HPDE6-E6E7 (cell line): Measurements from ENCODE around the gene BACH2.

ENCODE experiments used
- DNase-seq: peaks from one replicate; pipeline ENCODE4 v3.0.0; 2011; ENCODE audit warnings: missing footprints; ENCODE audit errors: extremely low spot score

Gene BACH2

DNA sequence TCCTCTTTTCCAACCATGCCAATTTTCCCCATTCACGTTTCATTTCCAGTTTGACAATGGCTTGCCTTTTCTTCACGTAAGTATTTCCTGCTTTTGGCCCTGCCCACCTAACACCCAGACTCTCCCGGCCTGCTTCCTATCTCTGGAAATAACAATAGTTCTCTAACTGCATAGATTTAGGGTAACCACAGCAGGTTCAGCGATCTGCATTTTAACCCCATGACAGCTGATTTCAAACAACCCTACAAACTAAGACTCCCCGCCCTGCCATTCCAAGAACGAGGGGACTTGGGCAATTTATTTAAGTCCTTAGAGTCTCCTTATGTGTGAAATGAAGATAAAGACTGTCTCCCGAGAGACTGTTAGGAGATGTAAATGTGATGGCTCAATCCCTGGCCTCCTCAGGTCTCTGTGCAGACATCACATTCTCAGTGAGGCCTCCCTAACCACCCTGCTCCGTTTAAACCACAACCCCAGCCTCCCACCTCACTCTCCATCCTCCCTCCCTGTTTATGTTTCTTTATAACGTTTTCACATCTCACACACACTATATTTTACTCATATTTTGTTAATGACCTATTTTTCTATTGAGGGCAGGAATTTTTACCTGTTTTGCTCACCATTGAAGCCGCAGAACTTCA is 267.5 kb downstream of the BACH2 start:
- no peak for DNase-seq

DNA sequence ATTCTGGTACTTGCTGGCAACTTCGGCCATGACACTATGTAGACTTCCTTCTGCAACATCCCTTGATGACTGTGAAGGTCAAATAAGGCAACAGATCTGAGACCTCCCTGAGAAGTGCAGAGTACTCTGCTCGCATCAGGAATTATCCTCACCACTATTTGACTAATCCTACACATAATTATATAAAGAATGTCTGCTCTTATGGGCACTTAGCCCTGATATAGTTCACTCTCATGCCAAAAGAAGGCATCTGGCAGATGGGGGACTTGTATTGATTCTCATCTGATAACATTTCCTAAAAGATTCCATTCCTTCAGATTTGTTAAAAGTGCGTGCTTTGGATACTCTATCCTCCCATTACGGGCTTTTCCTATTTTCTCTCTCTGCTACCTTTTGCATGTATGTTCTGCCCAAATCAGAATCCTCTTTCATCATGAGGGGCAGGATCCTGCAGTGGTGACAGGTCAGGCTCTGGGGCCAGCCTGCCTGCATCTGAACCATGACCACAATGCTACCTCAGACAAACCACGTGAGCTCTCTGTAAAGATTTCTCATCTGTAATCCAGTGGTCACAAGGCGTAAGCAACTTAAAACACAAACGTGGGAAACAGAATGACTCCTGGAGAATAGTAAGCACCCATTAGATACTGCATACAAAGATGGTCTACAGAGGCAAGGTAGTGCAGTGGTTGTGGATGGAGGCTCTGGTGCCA is 268.4 kb downstream of the BACH2 start:
- DNase-seq = no peak

DNA sequence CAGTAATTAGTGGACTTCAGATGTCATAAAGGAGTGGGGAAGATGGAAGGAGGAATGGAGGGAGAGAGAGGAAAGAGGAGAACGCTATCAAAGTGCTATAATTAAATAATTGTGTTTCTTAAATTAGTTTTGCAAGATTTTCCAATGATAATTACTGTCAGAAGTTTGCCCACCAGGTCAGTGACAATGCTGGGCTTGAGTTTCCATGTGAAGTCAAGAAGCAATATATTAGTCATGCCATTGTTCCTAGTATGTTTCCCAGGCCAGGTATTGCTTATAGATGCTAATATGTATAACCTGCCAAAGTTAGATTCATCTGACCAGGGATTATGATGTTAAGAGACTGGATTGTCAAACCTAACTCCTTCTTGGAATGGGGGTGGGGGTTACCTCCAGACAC is 270.4 kb downstream of the BACH2 start:
- DNase-seq = no peak

DNA sequence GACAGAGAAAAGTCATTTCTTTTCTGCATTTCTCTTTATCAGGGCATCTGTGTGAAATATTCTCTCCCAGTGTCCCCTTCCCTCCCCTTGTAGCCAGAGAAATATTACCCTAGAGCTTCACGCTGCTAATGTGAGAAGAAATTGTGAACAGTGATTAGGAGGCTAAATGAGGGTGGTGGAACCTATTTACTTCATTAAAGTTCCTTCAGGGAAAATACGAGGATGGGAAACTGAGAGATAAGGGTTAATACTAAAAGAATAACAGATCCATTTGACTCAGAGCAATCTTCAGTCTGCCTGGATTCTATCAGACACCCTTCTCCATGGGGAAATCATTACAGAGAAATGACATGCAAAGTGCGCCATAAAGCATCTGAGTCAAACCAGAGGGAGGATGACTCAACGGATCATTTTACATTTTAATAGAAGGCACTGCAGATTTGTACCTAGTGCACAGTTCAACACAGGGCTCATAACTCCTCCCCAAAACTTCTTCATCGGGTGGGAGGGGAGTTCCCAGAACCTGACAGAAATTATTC is 271.1 kb downstream of the BACH2 start:
- peak; percentile 56 for DNase-seq

DNA sequence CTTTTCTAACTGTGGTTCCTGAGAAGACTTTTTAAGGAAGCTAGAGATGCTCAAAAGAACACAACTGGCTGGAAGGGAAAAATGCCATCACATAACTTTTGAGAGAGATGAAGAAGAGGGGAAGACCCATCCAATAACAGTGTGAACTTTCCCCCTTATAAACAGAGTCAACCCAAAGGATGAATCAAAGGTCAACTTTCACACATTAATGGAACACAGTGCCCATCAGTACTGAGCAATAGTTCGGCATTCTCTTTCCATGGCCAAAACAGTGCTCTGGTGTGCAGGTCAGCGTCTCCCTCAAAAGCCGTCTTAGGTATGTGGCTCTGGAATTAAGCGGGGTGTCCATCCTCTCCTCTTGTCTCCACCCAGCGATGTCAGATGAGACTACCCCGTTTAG is 272.0 kb downstream of the BACH2 start:
- DNase-seq = no peak

DNA sequence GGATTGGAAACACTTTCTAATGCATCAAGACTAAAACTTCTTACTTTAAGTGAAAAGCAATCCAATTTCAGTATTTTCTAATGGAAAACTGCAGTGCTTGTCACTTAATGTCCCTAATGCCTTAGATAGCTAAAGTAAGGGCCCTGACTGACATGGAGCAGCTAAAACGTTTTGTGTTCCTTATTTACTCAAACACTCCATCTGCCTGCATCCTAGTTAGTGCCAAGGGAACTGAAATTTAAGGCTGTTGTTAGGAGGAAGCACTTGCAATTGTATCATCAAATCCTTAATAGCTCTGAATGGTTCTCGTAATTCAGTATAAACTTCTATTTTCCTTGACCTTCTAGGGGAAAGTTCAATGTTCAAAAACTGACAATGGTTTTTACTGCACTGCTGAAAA is 274.9 kb downstream of the BACH2 start:
- no peak for DNase-seq

DNA sequence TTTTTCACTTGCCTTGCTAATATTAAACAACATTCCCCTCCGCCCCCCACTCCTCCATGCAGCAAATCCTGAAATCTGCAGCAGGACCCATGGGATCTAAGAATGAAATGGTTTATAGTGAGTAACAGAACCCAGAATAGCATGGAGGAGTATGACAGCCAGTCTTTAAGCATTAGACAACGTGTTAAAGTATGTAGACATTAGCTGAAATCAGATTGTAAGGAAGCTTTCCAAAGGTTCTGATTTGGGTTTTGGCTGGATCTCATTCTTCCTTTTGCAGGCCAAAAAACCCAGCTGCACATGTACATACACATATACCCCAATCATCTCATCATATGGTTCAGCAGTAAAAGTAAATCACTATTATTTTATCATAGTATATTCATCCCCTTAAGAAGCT is 275.9 kb downstream of the BACH2 start:
- no peak for DNase-seq

DNA sequence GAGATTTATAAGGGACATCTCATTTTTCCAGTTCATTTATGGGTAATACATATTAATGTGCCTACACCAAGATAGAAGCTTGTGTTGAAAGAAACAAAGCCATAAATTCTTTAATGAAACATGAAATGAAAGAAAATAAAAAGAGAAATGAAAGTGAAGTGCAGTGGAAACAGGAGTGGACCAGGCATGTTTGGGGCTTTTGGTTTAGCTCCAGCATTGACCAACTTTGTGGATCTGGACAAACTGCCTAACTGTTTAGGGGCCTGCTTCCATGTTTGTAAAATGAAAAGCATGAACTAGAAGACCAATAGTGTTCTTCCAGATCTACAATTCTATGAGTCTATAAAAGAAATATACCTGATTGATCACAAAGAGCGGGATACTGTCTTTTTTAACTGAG is 277.4 kb downstream of the BACH2 start:
- DNase-seq = no peak

DNA sequence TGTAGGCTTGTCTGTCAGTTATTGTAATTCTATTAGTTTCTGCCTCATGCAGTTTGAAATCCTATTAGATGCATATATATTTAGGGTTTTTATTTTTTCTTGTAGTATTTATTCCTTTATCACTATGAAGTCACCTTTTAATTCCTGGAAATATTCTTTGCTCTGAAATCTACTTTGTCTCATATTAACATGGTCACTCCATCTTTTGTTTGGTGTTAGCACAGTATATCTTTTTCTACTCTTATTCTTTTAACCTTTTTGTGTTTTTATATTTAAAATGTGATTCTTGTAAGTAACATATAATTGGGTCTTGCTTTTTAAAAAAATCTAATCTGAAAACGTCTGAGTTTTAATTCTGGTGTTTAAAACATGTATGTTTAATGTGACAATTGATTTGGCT is 280.8 kb downstream of the BACH2 start:
- DNase-seq = no peak

DNA sequence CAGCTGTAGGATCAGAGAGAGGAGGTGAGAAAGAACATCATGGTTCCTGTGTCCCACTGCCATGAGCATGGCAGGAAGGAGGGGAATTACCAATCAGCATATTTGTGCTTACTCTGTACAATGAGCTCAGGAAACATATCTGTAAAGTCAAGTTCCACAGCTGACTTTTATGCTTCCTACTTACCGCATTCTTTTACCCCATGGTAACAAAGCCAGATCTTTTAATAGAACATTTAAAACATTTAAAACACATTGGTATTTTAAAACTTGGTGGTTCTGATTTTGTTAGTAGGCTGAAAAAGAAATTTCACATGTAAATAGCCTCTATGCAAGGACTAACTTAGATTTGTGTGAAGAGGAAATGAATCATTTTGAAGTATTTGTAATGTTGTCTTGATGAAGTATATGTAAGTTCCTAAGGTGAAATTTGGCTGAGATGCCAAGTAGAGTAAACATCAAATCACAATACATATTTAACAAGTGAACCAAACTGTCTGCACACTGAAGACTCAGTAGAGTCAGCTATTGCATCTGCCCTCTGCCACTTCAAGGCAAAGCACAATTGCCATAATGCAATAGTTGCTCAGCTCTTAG is 287.6 kb downstream of the BACH2 start:
- no peak for DNase-seq

DNA sequence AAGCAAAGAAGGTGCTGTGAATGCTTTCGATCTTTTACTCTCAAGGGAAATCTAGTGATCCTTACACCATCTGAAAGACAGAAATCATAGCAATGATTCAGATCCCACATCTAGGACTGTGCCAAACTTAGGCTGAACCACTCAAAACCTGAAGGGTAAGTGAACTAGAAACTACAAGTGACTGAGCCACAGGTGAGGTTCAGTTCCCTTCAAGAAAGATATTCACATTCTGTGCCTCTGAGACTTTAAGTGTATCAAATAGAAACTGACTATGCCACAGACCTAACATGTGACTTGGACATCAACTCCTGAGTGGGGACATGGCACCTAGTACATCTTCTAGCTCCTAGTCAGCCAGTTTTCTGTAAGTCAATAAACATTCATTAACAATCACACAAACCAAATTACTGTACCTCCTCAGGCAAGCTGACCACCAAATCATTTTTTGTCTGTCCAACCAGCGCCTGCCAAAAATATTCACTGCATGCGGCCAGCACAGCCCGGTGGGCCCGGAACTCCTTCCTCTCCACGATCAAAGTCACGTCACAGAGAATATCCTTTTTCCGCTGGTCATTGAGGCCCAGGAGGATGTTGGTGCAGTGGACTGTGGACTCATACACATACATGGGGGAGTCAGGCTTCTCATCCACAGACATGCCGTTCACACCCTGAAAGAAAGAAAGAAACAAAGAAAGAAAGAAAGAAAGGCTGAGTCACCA is 288.3 kb downstream of the BACH2 start:
- no peak for DNase-seq

DNA sequence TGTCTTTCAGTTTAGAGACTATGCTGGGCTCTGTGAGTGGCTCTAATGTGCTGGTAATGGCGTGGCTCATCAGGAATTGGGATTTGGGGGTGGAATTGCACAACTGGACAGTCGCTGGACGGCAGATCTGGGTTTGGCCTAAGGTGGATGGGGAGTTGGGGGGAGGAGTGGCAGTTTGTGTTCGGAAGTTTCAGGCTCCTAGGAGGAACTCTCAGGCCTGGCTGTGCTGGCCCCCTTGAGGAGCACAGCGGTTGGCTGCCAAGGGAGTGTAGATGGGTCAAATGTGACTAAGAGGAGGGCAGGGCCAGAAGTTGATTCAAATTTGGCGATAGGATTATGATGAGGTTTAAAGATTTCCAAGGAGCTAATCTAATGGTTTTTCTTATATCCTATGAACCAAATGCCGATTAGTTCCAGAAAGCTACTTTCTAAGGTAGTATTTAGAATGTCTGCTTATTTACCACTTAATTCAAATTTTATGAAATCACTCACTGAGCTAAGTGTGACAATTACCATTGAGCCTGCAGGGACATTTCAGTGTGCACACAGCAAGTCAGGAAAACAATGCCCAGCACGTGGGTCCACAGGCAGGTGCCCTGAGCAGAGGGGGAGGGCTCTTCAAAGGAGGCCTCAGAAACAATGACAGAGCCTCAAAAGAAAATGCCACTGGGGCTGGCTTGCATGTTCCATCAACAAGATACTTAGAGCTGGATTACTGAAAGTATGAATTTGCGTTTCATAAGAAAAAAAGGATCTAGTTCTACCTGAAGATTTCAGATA is 291.4 kb downstream of the BACH2 start:
- no peak for DNase-seq

DNA sequence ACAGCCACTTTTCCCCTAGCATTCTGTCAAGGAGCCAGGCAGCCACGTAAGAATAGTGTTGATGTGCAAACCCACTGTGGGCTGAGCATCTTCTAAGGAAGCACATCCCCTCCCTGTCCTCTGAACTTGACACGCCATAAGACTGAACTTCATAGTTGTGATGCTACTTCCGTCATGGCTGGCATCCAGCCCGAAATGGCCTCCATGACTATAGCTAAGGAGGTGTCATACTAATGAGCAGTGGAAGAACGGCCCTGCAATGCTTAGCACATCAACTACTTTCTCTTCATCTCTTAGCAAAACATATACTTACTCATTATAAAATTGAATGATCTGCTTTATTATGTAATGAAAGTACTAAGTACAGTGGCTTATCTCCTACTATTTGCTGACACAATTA is 292.1 kb downstream of the BACH2 start:
- no peak for DNase-seq

DNA sequence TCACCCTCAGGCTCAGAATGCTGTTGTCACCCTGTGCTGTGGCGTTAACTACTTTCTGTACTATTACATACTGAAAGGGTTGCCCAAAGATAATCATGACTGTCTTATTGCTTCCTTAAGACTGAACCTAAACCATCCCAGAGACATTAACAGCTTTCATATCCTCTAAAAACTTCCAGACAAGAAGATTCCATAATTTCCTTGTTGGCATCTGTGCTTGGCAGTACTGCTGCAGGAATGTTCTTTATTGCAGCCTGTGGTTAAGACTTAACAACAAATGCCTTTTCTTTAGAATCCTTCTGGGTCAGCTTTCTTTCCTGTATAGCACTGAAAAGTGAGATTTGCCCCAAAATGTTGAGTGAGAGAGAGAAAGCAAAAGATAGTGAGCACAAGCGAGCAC is 292.7 kb downstream of the BACH2 start:
- DNase-seq = no peak

DNA sequence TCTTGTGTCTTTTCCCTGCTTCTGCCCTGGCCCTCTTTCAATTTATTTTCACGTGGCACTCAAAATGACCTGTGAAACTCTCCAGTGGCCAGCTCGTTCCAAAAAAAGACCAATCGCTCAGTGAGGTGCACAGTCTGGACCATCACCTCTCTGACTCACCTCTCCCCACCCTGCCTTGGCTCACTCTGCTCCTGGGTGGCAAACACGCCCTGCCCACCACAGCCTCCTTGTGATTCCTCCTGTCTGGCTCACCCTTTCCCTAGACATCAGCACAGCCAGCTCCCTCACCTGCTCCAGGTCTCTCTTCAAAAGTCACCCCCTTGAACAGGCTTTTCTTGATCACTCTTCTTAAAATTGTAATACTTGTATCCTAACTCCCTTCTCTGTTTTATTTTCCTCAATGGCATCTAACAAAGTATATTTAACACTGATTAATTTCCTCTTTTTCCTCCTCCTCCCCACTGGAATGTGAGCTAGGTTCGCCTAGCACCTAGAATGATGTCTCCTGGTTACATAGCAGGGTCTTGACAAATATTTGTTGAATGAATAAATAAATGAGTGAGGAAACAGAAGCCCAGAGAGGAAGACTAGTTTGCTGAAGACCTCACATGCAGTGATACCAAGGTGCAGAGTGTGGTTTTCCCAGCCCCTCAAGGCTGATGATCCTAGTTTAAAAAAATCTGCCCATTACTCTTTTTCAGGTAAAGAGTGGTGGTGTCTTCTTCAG is 293.4 kb downstream of the BACH2 start:
- peak; percentile 21 for DNase-seq

DNA sequence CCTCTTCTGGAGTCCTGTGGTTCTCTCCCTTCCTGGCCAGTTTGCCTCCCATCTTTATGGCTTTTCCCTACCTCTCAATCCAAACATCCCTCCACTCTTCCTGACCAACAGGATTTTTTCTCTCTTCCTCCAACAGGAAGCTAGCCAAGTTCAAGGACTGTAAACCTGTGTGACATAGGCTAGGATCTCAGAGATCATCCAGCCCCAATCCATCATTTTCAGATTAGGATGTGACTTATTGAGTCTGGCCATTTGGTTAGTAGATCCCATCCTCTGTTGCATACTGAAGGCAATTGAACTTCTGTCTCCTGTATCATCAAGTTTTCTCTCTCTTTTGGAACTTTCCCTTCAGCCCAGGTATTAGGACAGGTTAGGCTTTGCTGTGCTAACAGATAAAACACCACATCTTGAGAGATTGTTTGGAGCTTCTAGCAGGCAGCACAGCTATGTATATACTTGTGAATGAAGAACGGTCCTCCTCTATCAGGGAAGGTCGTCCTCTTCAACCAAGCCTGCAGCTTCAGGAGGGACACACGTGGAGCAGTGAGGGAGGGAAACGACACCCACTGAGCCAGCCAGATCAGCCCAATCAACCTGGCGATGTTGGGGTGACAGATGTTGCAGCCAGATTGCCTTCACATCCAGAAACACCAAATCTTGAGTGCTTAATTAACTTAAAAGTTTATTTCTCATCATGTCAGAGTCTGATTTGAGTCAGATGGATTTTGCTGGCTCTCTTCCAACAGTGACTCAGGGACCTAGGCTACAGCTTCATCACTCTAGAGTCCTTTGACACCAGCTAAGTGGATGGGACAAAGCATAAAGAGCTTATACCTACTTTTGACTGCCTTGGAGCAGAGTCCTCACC is 295.5 kb downstream of the BACH2 start:
- no peak for DNase-seq

DNA sequence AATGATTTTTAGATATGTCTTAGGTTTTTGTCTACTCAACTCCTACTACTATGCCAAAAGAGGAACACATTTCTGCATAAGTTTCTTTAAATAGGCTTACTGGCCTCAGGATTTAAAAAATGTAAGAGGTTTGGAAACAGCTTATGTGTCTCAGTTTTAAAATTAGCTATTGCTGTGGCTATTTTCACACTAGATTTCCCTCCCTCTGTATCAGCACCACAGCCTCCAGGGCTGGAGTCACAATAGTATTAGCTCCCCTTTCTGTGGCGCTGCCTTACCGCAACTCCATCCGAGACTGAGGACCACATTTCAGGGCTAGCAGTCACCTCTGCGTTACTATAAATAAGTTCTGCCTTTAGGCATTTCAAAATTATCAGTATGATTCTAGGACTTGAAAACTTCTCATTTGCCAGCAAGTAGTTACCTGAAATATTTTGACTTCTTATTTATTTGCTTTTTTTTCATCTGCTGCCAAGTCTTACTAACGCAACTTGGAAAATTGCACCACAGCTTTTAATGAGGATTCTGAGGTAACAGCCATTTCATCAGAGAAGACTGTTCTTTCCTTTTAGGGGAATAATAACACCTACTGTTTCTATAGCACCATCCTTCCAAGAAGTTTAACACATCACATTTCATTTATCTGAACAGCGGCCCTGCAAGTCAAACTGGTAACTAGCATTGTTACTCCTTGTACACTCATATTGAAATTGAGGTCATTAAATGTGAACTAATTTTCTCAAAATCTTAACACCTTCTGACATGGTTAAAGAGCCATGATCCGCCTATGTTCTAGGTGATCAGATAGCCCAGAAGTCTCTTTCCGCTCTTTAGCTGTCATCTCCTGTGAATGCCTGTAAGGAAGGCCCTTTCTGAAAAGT is 296.5 kb downstream of the BACH2 start:
- DNase-seq = no peak

DNA sequence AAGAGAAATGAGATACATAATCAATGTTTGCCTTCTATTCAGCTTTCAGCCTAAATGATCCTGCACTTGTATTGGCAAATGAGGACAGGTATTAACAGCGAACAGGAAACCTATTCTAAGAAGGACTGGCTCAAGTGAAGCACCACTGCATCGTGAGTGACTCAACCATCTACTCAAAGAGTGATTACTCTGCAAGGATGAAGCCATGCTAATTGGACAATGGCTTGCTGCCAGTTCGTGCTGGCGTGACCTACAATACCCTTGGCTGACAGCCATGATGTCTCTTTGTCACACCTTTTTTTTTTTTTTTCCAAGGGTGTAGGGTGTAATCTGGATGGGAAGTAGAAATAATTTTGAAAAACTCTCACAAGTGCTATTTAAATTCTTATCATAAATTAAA is 297.5 kb downstream of the BACH2 start:
- DNase-seq = peak; percentile 82
